GM19395 (cell line): ENCODE measurements around the gene C13orf46.
"Not testable (repeated sequence)": the region's sequence is repeated elsewhere in the genome, so short reads cannot be mapped to it uniquely, and the experiment has no call there.

Source experiments
- ATAC-seq: cut with Tn5 transposase; IDR thresholded peaks from one replicate; pipeline ENCODE4 v1.9.1; 2021; ENCODE audit warnings: mild to moderate bottlenecking, moderate library complexity; ENCODE audit not compliant: unreplicated experiment

The C13orf46 gene

DNA sequence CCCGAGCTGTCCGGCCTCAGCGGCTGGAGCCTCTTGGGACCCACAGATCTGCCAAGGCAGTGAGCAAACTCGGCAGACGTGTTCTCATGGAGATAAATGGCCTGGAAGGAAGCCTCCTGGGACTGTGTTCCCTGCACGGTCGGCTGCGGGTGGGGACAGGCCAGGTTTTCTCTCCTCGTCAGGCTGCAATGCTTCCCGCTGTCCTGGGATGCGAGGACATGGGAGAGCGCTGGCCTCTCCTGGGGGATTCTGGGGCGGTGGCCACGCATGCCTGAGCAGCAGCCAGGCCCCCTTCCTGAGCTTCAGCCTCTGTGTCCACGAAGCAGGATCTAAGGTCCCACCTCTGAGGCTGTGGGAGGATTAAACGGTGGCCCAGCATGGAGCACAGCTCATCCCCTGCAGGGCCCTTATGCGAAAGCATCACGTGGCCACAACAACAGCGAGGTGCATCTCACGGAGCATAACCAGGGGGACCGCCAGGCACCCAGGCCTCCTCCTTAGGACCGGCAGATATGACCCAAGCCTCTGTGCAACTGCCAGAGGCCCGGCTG is 21.2 kb upstream of the C13orf46 start:
- ATAC-seq = no peak

DNA sequence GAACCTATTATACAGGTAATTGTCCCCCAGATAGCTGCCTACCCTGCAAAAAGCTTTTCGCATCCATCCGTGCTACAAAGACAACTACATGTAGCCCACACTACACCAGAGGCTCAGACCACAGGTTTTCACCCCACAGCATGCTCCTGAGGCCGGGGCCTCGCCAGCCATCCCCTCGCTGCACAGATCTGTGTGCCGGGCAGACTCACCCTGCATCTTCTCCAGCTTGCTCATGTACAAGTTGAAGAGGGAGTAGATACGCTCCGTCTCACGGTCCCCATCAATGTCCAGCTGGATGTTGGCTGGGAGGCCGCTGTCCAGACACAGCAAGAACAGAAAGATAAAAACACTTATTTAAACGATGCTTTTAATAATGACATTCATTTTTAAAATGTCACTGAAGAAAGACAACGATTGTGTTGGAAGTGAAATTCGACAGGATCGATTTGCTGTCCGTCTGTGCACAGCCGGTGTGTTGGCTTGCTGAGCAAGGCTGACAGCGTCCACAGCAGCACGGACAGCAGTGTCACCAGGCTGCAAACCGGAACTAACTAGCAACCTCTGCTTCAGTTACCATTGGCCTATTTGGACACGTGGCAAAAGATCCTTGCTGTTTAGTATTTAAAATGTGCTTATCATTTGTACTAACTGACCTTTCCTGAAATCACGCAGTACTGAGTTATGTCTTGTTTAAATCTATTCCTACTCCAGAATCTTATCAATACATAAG is 18.6 kb upstream of the C13orf46 start:
- ATAC-seq = no peak

DNA sequence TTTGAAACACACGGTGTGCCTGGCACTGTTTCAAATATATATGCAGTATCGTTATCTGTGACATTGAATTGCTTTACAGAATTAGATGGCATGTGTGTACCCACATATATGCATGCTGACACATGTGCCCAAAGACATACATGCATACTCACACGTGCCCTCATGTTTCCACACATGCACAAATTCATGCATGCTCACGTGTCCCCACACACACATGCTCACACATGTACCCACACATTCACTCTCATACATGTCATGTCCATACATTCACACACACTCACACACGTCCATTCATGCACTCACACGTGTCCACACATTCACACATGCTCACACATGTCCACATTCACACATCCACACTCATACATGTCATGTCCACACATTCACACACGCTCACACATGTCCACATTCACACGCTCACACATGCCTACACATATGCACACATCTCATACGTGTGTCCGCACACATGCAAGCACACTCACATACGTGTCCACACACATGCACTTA is 17.9 kb upstream of the C13orf46 start:
- ATAC-seq = no peak

DNA sequence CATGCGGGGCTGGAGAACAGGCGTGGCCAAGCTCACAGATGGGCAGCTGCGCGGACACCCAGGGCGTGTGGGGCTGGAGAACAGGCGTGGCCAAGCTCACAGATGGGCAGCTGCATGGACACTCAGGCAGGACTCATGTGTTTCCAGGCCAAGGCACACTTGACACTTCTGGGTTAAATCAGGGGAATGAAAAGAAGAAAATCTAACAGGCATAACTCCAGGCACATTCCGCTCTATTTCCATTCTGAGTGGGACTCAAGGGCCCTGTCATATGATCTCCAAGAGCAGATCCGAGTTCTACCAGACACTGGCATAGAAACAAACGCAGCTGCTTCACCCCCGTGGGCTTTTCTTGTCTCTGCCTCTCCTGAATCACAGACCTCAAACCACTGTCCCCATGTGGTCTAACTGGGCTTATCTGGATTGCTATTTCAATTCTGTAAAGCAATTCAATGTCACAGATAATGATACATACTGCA is 17.4 kb upstream of the C13orf46 start:
- no peak for ATAC-seq

DNA sequence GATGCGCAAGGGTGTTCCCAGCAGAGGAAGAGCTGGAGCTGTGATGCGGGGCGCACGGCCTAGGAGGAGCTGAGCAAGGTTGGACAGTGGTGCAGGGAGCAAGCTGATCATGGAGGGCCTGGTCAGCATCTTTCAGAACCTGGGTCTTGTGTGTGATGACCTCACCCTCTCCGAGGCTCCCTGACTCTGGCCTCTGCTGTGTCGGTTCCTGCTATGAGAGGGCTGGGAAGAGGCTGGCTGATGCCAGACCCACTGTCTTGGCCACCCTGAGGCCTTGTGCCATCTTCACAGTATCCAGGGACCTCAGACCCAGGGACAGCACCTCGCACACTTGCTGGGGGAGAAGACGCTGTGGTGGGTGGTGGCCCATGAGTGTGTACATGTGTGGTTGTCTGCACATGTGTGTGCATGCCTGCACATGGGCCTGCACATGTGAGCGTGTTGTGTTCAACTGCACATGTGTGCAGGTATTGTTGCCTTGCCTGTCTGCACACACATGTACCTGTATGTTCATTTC is 16.5 kb upstream of the C13orf46 start:
- ATAC-seq = no peak

DNA sequence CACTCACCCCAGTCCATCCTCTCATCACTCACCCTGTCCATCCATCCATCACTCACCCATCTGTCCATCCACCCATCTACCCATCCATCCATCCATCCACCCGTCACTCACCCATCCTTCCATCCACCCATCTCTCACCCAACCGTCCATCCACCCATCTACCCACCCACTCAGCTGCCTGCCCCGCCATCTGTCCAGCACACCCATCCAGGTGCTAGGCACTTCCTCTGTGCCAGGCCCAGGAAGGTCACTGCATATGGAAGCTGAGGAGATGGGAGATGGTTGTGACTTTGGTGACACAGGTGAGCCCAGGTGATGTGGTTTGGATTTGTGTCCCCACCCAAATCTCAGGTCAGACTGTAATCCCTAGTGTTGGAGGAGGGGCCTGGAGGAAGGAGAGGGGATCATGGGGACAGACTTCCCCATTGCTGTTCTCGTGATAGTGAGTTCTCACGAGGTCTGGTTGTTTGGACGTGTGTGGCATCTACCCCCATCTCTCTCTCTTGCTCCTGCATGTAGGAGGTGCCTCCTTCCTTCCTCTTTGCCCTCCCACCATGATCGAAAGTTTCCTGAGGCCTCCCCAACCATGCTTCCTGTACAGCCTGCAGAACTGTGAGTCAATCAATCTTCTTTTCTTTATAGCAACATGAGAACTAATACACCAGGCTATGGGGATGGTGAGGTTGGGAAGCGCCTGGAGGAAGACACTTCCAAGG is 15.9 kb upstream of the C13orf46 start:
- no peak for ATAC-seq

DNA sequence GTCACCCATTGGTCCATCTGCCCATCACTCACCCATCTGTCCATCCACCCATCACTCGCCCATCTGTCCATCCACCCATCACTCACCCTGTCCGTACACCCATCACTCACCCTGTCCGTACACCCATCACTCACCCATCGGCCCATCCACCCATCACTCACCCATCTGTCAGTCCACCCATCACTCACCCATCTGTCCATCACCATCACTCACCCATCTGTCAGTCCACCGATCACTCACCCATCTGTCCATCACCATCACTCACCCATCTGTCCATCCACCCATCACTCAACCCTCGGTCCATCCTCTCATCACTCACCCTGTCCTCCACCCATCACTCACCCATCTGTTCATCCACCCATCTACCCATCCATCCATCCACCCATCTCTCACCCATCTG is 15.0 kb upstream of the C13orf46 start:
- not testable (repeated sequence) for ATAC-seq

DNA sequence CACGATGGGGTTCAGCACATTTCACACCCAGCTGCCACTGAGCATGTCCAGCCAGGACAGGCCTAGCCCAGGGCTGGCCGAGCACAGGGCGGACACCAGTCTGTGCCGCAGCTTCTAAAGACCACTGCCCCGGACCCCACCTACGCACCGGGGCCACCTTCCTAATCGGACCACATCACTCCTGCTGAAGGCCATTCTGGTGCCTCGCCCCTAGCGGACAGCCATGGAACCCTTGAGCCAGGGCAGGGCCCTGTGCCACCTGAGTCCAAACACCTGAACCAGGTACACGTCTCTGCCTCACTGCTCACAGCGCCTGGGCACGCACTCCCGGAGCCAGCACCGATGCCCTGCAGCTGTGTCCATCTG is 8.4 kb upstream of the C13orf46 start:
- ATAC-seq = no peak

DNA sequence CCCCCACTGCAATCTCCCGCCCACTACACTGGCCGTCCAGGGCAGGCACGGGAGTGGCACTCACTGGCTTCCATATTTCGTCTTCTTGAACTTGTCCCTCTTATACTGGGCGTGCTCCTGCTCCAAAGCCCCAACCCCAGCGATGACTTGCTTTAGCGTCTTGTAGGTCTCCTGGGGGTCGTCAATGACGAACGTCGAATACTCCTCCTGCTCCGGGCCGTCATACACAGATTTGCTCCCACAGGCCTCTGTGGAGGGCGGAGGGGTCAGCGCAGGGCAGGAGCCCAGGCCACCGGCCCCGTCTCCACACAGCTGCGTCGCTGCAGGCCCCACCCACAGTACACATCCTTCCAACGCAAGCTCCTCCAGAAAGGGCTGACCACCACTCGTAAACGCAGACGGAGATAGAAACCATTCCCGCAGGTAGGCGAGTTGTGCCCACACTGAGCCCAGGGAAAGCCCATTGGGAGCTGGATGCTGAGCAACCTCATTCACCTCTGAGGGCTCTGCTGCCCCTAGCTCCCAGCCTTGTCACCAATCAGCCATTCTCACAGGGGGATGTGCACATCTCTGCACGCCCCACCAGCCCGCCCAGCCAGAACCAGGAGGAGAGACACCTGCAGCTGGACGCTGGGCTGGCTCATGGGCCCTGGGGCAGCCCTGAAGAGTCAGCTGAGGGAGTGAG is 7.9 kb upstream of the C13orf46 start:
- ATAC-seq = no peak

DNA sequence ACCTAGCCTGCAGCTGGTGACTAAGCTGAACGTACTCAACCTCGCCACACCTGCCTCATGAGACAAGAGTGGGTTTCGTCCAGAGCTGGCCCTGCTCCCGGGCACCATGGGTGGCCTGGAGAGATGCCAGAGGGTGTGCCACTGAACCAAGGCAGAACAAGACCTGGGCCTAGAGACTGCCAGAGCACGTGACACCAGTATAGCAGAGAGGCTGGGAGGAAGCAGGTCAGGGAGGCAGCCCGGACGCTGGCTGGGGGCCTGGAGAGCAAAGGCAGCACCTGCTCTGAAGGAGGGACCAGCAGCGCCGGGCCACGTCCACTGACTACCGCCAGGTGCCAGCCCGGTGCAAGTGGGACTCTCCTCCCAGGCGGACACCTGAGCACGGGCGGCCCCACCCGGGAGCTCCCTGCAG is 7.3 kb upstream of the C13orf46 start:
- no peak for ATAC-seq

DNA sequence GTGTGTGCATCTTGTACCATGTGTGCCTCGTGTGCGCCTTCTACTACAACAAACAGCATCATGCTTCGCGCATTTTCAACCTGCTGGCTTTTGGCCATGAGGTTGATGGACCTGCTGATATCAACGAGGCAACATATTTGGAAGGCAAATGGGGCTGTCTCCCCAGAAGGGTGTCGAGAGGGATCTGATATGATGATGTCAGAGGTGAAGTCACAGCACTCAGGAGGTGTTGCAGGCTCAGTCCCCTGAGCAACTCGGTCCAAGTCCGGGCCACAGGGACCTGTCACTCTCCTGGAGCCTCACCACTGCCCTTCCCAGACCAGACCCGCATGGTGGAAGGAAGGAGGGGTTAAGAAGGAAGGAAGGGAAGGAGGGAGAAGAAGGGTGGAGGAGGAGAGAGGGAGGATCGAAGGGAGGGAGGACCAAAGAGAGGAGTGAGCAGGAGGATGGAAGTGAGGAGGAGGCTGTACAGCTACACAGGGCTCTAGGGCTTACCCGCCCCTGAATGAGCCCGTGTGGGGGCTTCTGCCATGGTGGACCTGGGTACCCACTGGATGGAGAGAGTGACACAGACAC is 6.7 kb upstream of the C13orf46 start:
- no peak for ATAC-seq

DNA sequence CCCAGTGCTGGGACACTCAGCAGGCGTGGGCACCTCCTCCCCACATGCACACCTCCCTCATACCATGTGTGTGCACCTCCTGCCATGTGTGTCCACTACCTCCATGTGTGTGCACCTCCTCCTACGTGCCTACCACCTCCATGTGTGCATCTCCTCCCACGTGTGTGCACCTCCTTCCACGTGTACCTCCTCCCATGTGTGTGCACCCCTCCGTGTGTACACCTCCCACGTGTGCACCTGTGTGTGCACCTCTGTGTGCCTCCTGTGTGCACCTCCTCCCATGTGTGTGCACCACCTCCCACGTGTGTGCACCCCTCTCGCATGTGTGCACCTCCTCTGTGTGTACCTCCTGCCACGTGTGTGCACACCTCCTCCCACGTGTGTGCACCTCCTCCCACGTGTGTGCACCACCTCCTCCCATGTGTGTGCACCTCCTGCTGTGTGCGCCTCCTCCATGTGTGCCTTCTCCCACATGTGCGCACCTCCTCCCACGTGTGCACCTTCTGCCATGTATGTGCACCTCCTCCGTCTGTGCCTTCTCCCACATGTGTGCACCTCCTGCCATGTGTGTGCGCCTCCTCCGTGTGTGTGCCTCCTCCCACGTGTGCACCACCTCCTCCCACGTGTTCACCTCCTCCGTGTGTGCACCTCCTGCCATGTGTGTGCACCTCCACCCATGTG is 6.1 kb upstream of the C13orf46 start:
- no peak for ATAC-seq

DNA sequence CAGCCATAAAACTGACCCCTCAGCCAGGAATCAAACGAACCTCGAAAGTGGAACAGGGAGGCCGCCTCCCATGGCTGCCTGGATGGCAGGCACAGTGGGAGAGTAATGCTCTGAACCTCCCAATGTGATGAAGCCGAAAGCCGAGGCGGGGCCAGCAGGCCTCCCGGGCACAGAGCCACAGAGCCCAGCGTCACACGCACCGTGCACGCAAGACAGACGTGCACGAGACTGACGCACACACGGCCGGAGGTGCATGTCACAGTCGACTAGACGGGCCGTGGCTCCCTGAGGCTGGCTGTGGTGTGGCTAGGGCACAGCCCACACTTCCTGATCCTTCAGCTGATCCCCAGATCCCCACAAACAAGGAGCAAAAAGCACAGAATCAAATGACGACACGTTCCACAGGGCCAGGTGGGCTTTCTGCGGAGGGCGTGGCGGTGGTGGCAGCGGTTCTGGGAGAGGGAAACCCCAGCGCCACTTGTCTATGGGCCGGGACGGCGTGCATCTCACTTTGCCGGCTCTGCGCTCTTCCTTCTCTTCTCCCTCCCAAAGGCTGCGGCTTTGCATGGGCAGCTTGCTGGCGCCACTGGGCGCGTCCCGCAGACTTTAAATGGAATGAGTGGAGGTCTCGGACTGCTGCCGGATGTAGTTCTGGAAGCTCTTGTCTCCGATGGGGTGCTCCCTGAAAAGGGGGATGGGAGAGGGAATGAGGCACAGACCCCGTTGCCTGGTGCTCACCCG is 5.0 kb upstream of the C13orf46 start:
- no peak for ATAC-seq

DNA sequence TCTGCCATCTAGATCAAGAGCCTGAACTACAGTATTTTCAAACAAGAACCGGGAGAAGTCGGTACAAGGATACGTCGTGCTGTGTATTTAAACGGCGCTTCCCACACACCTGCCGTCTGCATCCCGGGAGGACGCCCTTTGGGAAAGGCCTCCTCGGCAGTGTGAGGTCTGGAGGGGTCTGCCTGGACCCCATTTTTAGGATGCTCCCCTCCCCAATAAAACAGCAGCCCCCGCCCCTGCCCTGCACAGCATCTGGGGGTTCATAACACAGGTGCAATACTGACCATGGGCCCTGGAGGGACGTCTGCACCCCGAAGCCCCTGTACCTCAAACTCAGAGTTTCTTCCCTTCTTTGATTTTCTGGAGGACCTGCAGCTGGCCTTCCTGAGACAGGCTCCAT is 4.1 kb upstream of the C13orf46 start:
- ATAC-seq = no peak

DNA sequence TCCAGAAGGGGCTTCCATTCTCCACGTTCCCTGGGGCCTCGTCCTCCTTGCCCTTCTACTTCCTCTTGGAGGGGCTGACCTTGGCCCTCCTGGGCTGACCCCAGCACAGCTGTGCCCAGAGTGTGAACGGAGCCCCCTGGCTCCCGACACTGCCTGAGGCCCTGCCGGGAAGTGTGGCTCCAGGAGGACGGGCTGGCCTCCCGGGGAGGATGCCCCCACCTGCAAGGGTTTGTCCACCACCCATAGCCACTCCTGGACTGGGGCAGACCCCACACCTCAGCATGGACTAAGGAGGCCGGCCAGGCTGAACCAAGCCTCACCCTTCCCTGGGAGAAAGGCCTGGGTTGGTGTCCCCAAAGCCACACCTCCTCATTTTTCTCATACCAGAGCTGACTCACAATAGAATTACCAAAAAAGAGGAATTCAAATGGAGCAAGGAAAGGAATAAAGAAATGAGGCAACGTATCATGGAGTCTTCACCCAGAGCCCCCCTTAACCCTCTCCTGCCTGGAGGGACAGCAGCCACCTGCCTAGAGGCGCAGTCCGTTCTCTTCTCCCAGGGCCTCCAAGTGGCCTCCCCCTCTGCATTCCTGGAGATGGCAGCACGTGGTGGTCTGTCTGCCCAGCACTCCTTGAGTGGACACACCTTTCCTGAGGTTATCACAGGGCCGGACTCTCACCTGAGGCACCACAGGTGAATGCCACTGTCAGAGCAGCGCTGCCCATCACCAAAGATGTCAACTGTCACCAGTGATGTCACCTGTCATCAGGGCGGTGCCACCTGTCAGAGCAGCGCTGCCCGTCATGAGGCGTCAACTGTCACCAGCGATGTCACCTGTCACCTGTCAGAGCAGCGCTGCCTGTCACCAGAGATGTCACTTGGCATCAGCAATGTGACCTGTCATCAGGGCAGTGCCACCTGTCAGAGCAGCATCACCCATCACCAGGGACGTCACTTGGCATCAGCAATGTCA is 3.1 kb upstream of the C13orf46 start:
- ATAC-seq = no peak

DNA sequence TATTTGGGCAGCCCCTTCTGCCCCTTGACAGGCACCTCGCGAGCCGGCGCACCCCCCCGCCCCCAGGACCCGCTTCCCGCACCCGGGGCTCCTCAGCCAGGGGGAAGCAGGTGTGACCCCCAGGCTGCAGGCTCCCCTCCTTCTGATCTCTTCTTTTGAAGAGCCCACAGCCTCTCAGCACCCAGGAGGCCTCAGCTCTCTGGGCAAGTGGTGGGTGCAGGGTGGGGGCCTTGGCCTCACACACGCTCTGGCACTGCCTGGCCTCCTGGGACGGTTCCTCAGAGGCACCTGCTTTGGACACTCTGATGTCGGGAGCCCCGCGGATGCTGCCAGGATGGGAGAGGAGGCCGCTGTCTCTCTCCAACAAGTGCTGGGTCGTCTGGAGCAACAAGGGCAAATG is 1.5 kb upstream of the C13orf46 start:
- no peak for ATAC-seq

DNA sequence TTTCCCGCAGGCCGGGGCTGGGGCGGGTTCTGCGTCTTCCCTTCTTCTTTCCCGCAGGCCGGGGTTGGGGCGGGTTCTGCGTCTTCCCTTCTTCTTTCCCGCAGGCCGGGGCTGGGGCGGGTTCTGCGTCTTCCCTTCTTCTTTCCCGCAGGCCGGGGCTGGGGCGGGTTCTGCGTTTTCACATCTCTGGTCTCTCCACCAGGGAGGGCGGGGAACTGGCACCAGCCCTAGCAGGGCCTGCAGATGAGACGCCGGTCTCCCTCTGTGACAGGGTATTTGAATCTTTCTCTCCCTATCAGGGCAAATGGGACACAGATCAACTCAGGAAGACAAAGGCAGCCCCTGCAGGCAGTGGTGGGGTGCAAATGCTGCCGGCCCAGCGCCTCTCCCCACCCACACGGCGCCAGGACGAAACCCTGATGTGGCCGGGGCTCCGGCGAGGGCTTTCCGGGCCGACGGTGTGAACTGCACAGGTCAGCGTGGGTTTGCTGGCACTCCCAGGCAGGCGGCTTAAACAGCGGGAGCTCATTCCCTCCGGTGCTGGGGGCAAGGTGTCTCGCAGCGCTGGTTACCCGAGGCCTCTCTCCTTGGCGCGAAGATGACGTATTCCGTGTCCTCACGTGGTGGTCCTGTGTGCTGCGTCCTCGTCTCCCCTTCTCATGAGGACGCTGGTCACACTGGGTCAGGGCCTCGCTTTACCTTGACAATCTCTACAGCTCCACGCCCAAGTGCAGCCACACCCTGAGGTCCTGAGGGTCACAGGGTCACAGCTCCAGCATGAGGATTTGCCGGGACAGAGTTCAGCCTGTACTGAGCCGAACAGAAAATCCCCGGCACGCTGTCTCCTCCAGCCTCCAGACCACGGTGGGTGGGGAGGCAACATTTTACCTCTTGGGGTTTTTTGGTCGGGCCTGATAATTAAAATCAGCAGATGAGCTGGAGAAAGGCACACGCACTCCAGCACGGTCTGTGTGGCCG is 717 bp upstream of the C13orf46 start:
- ATAC-seq = no peak
